GM12875 (cell line): ENCODE measurements around the gene VAMP2.
A peak's percentile ranks its signal among the peaks of the same experiment; 100 is the strongest.

Source experiments
- H3K4me3 ChIP-seq: one replicate; pipeline ENCODE4 v1.5.1; 2011; ENCODE audit warnings: low read depth, low read length, control low read depth
- CTCF ChIP-seq: IDR thresholded peaks from 2 replicates; pipeline ENCODE4 v1.5.1; 2011; ENCODE audit warnings: low read depth, mild to moderate bottlenecking, control low read depth, inconsistent platforms, low read length, moderate library complexity, borderline replicate concordance; ENCODE audit not compliant: insufficient read depth

The VAMP2 gene

GRCh38 chr17:8110456-8110804, 52.3 kb downstream of the VAMP2 start:
- no peak overlapping the region for H3K4me3 ChIP-seq
- TF ChIP-seq CTCF, result no peak

GRCh38 chr17:8109661-8110455, 52.9 kb downstream of the VAMP2 start:
- TF ChIP-seq CTCF, result peak; percentile 97
- no peak overlapping the region for H3K4me3 ChIP-seq
